GM19455 (cell line): ENCODE data around the gene RRM1.

Source experiments
- ATAC-seq: cut with Tn5 transposase; IDR thresholded peaks from one replicate; pipeline ENCODE4 v1.9.1; 2021; ENCODE audit not compliant: unreplicated experiment

Gene RRM1

DNA sequence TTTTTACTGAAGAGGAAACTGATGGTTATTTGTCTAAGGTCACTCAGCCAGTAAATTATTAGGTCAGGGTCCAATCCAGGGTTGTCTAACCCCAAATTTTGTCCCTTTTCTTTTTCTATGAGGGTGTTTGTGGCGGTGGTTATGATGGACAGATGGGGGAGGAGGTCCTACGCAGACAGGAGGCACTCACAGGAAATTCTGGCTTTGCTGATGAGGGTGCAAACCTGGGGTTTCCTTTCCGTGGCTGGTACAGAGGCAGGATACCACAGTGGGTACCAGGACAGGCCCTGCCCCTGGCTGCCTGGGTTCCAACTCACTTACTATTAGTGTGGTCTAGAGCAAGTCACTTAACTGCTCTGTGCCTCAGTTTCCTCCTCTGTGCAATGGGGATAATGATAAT is 91.0 kb downstream of the RRM1 start:
- no peak for ATAC-seq

- ATAC-seq = no peak
These were observed 92.0 kb downstream of the RRM1 start for GRCh38 chr11:4186464-4187054.

DNA sequence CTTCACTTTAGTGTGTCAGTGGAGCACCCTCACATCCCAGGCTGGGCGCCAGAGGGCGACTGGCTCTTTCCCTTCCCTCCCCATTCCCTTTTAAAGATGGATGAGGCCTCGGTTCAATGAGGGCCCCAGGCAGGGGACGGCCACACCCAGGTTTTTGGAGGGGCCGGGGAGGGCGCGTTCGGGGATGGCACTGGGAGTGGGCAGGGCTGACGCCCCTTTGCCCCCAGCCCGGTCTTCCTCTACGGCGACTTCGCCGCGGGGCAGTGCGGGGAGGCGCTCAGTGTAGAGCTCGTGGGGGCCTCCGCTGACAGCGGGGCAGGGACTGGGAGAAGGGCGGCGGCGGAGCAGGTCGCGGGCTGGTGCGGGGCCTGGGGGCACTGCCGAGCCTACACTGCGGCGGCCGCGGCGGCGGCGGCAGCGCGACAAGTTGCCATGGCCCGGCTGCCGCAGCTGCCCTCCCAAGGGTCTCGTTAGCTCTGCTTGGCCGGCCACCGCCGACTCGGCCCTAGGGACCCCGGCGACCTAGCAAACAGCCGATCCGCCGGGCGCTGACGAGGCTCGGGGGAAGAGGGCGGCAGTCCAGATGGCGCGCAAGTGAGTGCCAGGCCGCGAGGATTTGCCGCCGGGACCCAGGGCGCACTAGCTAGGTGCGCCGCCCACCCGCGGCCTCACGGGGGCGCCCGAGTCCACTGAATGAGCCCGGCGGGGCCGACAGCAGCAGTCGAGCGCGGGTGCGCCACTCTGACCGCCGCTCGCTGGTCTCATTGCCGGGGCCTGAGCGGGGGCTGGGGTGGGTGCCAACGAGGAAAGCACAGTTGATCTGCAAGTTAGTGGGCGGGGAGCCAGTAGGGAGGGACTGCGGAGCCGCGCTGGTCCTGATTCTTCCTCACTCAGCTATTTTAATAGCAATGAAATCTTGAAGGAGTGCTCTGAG is 92.7 kb downstream of the RRM1 start:
- peak; percentile 94 for ATAC-seq
